Gastroesophageal sphincter (tissue), 3 donors: Measurements from ENCODE around the gene MEG3.

ENCODE experiments used
- CTCF ChIP-seq, 4 experiments: fragments of 200-600 bp in 2 of 4; fragments of 450-650 bp in 2 of 4; sonication (generic) in 1 of 4; IDR thresholded peaks; one replicate each; pipeline ENCODE4 v1.5.1; 2017 to 2019; ENCODE audit warnings: antibody characterized with exemption in 4 of 4, mild to moderate bottlenecking in 2 of 4, moderate library complexity in 2 of 4
- POLR2A ChIP-seq, 2 donors: fragments of 450-650 bp; IDR thresholded peaks; one replicate each; pipeline ENCODE4 v1.6.1; 2017; ENCODE audit warnings: antibody characterized with exemption in 2 of 2, mild to moderate bottlenecking in 2 of 2, moderate library complexity in 1 of 2
- POLR2AphosphoS5 ChIP-seq: sonication (generic); formaldehyde crosslinking; IDR thresholded peaks from one replicate; pipeline ENCODE4 v1.6.1; 2017; ENCODE audit warnings: antibody characterized with exemption

- no peak for TF ChIP-seq CTCF (IDR thresholded peaks at IDR 0.05)
- no peak for TF ChIP-seq POLR2A (IDR thresholded peaks at IDR 0.05)
- no peak for TF ChIP-seq POLR2AphosphoS5
These were observed 19.4 kb downstream of the MEG3 start for GRCh38 chr14:100845341-100845740.
